Measurements from ENCODE around the gene HSBP1L1. TPM values are rescaled to one million over a fixed set of nuclear protein-coding genes. Genes with fewer than 3 reads are reported as not detected.

HSBP1L1 gene
- total RNA-seq, result 3.0 and 4.3 TPM in 2 replicates

GRCh38 chr18:79964330-79965118, at the start of gene HSBP1L1:
Gene HSBP1L1 (plus strand): TSS chr18:79964643. CDS start chr18:79964736, 93 bp downstream.

GRCh38 chr18:79951545-79952455, 12.6 kb upstream of the HSBP1L1 start, which contains the start of gene SLC66A2:
Gene SLC66A2 (minus strand): TSS chr18:79951653. CDS start chr18:79950926, 727 bp downstream.

GRCh38 chr18:79988451-79989194, 24.2 kb downstream of the HSBP1L1 start, which contains the start of gene TXNL4A:
Gene TXNL4A (minus strand): TSS chr18:79988563. CDS start chr18:79988392, 171 bp downstream.

Other genes starting within 250 kb of the HSBP1L1 start
- gene KCNG2, start 166.7 kb upstream of the HSBP1L1 start, total RNA-seq, result 0.43 and 0.69 TPM in 2 replicates
- gene SLC66A2, start 13.0 kb upstream of the HSBP1L1 start, total RNA-seq, result 39.0 and 40.0 TPM in 2 replicates
- 37.1 and 46.3 TPM in 2 replicates for gene TXNL4A, start 23.9 kb downstream of the HSBP1L1 start, total RNA-seq
- 32.1 and 42.8 TPM in 2 replicates for gene RBFA, start 69.8 kb downstream of the HSBP1L1 start, total RNA-seq
- gene ADNP2, start 144.6 kb downstream of the HSBP1L1 start, total RNA-seq, result 16.7 and 18.0 TPM in 2 replicates

All from dermis lymphatic vessel endothelial cell (primary cell).